ENCODE measurements around the gene ACMSD.
"Not testable (repeated sequence)": the region's sequence is repeated elsewhere in the genome, so short reads cannot be mapped to it uniquely, and the experiment has no call there.

Gene ACMSD

GRCh38 chr2:134905168-134905567, 66.8 kb downstream of the ACMSD start:
- no peak for DNase-seq

GRCh38 chr2:134906726-134907125, 68.3 kb downstream of the ACMSD start:
- DNase-seq: no peak

- DNase-seq: not testable (repeated sequence)
Measured at GRCh38 chr2:134907441-134908116, 69.2 kb downstream of the ACMSD start.

GRCh38 chr2:134910763-134911399, 72.5 kb downstream of the ACMSD start:
- DNase-seq: no peak

GRCh38 chr2:134911400-134911785, 73.0 kb downstream of the ACMSD start:
- DNase-seq: no peak

- no peak for DNase-seq
Measured at GRCh38 chr2:134912361-134912760, 73.9 kb downstream of the ACMSD start.

GRCh38 chr2:134917360-134917865, 79.0 kb downstream of the ACMSD start:
- DNase-seq: peak in 12 of 56 donors; percentile 1 to 21 (median 6)

- DNase-seq: peak in 11 of 56 donors; percentile 53 to 98 (median 94)
Measured at GRCh38 chr2:134917888-134918525, 79.6 kb downstream of the ACMSD start.

- peak; percentile 81 to 100 (median 99) for DNase-seq
Measured at GRCh38 chr2:134918526-134919340, 80.3 kb downstream of the ACMSD start, which contains the start of gene CCNT2. Gene CCNT2 (plus strand): TSS chr2:134918822. CDS start chr2:134918855, 33 bp downstream.

- peak in 22 of 56 donors; percentile 1 to 74 (median 46) for DNase-seq
Measured at GRCh38 chr2:134919341-134920210, 81.2 kb downstream of the ACMSD start.

GRCh38 chr2:134924912-134925311, 86.5 kb downstream of the ACMSD start:
- DNase-seq: no peak

- no peak for DNase-seq
Measured at GRCh38 chr2:134926231-134926931, 88.0 kb downstream of the ACMSD start.

GRCh38 chr2:134927195-134927594, 88.8 kb downstream of the ACMSD start:
- DNase-seq: no peak

- DNase-seq: no peak
Measured at GRCh38 chr2:134932864-134933526, 94.6 kb downstream of the ACMSD start.

- no peak for DNase-seq
Measured at GRCh38 chr2:134933732-134934131, 95.3 kb downstream of the ACMSD start.

GRCh38 chr2:134934150-134934549, 95.7 kb downstream of the ACMSD start:
- no peak for DNase-seq

- no peak for DNase-seq
Measured at GRCh38 chr2:134934641-134935040, 96.2 kb downstream of the ACMSD start.

GRCh38 chr2:134936691-134937090, 98.3 kb downstream of the ACMSD start:
- DNase-seq: no peak

GRCh38 chr2:134943540-134943939, 105.1 kb downstream of the ACMSD start:
- no peak for DNase-seq

All from nucleus accumbens (tissue), 56 donors.